Raji (cell line): ENCODE measurements around the gene C11orf42.
A peak's percentile ranks its signal among the peaks of the same experiment; 100 is the strongest.

Experiments used
- POLR2A ChIP-seq: IDR thresholded peaks from 2 replicates; pipeline ENCODE4 v1.6.1; 2011; ENCODE audit warnings: low read depth, low read length, control low read depth; ENCODE audit not compliant: insufficient read depth

C11orf42 gene

DNA sequence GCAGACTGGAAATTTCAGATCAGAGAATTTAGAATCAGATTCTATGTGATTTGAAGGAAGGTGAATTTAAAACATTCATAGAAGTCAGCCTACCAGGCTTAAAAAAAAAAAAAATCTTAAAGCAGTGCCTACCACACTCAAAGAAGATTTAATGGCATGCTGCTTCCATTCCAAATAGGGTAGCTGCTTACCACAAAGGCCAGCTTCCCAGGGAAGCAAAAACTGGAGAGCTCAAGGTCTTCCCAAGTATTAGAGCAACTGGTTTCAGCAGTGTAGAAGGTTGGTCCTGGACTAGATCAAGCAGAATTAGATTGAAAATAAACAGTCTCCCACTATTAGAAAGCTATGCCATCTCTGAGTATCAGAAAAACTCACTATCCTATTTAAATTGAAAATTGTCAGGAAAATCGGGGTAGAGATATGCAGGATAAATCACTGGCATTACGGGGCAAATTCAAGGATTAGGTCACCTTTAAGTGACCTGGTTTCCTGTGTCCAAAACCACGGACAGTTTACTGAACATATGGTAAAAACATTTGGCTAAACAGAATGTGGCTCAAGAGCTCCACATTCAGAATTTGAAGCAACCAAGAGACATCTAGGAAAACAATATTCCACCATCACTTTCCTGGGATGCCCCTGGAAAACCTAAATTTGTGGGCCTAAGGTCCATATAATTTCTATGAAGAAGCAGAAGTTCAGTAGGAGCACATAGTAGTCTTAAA lies 1.3 kb downstream of the C11orf42 start:
- no peak for TF ChIP-seq POLR2A

DNA sequence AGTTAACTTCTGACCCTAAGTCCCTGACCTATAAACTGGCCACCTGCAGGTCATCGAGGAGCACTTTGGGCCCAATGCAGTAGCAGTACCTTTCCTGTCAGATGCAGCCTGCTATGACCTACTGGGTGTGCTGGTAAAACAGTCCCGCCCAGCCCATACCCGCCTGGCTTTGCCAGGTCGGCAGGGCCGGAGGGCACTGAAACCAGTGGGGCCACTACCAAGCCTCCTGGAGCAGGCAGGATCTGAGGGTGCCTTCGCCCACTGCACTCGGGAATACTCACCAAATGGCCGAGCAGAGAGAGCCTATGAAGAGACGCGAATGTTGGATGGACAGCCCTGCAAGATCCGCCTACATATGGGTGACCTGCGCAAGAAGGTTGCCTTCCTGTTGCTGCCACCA lies 4.4 kb downstream of the C11orf42 start:
- TF ChIP-seq POLR2A: no peak

DNA sequence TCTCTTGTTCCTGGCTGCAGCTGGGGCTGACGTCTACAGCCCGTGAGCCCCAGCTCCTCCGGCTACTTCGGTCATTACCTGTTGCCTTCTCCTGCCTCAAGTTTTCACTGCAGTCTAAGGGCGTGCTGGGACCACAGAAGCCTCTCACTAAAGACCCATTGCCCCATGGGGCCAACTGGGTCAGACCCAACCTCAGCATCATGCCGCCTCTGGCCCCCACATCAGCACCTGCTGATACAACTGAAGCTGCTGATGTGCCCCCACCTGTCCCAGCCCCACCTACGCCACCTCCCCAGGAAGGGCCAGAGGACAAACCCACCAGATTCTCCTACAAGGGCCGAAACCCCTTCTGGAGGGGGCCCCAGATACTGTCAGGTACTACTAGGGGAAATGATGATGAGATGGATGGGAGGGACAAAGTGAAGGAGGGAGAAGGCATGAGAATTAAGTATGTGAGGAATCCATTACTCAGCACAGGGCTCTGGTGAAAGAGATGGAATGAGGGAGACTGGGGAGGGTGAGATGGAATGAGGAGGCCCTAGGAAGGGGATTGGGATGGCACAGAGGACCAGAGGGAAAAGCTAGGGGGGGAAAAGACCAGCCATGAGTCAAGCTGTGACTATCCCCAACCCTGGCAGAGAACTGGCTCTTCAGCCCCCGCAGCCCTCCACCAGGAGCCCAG lies 5.1 kb downstream of the C11orf42 start:
- TF ChIP-seq POLR2A: no peak

DNA sequence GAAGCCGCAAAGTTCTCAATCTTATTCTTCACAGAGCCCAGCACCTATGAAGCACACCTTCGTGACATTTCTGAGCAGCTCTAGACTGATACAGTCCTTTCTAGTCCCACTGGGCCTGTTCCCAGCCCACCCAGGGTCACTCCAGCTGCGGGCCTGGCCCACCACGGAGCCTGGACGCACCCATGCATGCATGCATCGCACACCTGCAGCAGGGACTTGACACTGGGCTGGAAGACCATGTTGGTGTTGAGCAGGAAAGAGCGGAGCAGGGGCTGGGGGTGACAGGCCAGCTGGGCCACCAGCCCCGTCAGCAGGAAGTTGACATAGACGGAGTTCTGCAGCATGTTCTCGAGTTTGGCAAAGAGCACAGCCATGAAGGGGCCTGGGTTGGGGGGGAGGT lies 9.2 kb downstream of the C11orf42 start:
- no peak for TF ChIP-seq POLR2A

DNA sequence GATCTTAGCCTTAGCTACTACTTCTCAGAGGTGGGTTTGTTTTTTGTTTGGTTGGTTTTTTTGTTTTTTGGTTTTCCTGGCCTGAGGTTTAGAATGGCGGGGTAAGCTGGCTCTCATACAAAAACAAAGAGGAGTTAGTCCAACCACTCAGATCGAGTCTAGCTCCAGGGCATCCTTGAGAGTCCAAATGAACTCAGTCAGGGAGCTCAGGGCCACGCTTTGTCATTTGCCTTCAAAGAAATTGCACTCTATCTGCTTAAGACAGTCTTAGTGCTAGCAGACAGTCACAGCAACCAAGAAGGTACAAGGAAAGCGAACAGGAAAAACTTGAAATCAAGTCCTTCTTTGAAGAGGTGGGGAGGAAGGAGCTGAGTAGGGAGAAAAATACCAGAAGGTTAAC lies 11.1 kb downstream of the C11orf42 start:
- no peak for TF ChIP-seq POLR2A

DNA sequence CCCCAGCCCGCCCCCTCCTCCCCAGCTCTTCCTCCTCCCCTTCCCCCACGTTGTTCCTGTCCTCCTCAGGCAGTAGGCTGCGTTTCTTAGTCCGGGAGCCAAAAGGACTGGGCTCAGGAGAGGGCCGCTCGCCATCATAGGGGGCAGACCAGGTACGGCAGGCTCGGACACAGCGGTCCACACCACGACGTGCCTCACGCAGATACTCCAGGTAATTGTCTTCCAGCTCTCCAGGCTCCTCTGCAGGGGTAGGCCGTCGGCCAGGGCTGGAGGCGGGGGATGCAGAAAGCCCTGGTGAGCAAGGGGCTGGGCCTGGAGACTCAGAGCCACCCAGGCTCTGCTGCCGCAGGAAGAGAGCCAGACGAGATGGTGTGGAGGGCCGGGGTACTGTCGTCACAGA lies 12.4 kb downstream of the C11orf42 start:
- TF ChIP-seq POLR2A: no peak

DNA sequence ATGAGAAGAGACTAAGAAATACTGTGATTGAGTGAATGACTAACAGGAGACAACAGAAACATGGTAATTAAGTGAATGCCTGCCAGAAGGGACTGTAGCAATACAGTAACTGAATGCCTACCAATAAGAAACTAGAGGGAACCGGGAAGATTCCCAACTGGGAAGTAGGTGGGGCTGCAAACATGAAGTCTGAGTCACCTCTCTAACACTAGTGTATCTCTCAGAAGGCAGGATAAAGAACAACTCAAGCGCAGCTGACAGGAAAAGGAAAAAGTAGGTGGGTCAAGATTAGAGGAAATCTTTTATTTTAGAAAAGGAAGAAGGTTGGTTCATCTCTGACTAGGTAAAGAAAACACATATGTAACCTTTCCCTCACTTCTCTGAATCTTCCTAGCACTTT lies 14.0 kb downstream of the C11orf42 start:
- no peak for TF ChIP-seq POLR2A

DNA sequence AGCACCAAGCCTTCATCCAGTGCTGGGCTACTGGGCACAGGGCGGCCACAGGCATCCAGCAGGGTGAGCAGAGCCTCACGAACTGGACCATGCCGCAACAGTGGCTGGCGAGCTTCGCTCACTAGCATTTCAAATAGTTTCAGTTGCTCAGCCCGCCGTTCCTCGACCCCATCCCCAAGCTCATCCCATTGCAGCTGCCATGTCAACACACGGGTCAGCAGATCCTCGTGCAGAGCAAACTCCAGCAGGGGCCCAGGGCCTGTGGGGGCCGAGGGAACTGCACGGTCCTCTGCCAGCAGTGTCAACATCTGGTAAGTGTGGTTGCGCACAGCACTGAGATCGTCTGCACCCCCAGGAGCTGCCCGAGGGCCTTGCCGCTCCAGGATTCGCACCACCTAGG lies 18.5 kb downstream of the C11orf42 start:
- TF ChIP-seq POLR2A: no peak

DNA sequence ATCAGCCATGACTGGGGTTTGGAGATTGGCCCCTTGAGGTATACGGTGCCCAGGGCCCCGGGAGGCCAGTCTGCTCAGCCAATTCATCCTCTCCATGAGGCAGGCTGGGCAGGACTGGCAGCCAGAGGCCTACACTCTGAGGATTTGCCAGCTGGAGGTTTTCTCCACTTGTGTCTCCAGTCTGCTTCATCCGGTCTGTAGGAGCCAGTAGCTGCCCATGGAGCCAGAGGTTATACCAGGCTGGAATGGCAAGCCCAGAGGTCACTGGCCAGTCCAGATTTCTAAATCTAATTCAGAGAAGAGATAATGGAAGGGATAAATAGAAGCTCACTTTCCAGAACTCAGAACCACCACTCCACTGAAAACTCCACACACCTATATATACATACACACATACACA lies 19.1 kb downstream of the C11orf42 start:
- TF ChIP-seq POLR2A: no peak

DNA sequence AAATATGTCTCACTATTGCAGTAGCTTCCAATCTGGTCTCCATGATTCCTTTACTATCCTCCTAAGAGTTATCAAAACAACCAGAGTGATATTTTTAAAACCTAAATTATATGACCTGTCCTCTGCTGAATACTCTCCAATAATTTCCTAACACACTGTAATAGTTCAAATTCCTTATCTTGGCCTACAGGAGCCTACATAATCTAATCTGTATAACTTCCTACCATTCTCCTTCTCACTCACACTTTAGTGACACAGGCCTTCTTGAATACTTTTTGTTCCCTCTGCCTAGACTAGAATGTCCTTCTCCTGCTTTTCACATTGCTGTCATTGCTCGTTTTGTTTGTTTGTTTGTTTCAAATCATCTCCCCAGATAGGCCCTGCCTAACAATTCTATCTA lies 19.7 kb downstream of the C11orf42 start:
- TF ChIP-seq POLR2A: no peak

DNA sequence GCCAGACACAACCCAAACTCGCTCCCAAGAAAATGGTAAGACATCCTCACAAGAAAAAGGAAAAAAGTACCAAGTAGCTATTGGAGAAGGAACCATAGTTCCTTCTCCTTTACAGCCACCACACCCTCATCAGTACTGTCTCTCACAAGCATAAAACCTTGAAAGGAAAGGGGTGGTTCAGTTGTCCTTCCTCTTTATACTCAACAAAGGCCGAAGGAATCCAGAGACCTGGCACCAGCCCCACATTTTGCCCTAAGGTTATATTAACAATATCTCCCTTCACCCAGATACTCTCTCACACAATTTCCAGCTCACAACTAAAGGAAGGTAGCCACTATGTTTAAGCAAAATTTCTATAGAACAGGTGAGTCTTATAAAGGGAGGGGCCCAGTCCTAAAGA lies 20.5 kb downstream of the C11orf42 start:
- no peak for TF ChIP-seq POLR2A

DNA sequence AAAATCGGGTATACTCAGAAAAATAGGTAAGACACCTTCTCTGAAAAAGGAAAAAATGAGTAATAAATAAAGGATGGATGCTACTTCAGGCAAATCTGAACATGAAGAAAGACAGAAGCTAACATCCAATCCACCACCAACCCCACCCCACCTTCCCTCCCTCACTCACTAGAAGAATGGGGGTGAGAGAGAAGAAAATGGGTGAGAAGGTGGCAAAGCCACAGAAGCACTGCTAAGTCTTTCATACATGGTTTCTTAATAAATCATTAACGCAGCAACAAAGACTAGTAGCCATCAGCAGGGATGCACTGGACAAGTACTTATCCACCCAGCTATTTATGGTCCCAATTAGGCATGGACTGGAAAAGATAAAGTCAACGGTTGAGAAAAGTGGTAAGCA lies 23.2 kb downstream of the C11orf42 start:
- TF ChIP-seq POLR2A: no peak

DNA sequence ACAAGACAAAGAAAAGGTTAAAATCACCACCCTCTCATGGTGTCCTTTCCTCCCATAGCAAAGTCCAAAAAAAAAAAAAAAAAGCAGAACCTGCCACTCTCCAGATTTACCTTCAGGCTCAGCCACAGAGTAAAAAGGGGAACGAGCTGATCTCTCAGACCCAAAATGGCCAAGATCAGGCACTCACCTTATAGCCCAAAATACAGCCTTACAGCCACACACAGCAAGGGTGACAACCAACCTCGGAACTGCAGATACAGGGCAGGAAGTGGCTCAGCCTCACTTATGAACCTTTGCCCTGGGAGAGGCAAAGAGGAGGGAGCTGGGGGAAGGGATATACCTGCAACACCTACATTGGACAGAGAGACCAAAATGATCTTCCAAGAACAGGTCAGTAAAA lies 24.6 kb downstream of the C11orf42 start:
- TF ChIP-seq POLR2A: no peak

DNA sequence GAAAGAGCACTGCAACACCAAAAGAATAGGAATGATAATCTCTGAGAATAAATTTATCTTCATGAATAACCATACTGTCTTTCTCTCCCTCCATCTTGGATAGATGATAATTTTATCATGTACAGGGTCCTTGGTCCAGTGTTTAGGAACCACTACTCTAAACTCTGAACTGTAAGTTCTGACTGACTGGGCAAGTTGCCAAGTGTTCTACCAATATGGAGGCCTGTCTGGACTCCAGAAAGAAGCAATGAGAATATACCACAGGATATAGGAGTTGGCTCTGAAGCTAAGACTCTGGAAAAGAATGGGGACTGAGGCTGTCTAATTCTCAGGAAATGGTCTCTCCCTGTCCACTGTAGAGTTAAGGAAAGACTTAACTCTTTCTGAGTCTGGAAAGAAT lies 27.5 kb downstream of the C11orf42 start:
- TF ChIP-seq POLR2A: no peak

DNA sequence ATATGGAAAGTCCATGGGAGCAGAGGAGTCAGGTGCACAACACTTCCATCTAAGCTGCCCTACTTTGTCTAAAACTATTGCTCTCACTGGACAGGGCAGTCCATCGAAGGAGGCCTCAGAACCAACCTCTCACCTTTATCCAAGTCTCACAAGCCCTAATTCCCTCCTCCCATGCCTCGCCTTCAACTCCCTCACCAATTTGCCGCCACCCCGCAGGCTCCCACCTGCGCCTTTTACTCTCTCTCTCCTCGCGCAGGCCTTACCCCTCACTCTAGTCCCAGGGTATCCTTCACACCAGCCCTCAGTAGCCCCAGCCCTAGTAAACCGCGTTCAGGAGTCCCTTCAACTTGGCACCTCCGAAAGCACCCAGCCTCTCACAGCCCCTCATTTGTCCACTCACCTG lies 28.6 kb downstream of the C11orf42 start:
- no peak for TF ChIP-seq POLR2A

DNA sequence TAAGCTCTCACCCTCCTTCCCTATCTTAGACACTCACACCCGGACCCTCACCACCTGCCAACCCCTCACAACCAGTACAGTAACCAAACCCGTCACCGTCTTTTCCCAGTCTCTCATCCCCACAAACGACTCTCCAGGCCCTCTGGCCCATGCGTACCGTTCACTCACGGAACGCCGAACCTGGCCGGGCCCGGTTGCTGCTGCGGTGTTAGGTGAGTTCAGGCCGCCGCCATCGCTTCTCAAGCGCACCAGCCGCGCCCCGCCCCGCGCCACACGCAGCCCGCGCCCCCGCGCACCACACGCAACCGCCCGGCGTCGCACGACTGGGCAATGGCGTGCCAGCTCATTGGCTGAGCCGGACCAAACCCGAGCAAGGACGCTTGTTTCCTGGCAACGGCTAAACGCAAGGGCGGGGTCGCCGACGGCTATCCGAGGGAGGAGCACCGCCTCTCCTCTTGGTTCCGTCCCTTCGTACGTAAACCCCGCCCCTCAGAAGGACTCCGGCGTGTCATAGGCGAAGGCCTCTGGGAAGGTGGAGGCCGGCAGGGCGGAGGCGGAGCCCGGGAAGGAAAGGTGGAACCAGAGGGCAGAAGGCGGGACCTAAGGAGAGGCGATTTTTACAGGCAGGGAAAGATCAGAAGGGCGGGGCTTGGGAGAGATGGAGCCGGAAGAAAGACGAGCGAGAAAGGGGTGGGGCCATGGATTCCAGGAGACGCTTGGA lies 29.2 kb downstream of the C11orf42 start, which contains the start of gene FHIP1B:
Gene FHIP1B, minus strand, starts transcription at position 250 of the 721 bp plus-strand sequence. CDS start 10,120 bp downstream, outside the sequence.
- peak; percentile 76 for TF ChIP-seq POLR2A

DNA sequence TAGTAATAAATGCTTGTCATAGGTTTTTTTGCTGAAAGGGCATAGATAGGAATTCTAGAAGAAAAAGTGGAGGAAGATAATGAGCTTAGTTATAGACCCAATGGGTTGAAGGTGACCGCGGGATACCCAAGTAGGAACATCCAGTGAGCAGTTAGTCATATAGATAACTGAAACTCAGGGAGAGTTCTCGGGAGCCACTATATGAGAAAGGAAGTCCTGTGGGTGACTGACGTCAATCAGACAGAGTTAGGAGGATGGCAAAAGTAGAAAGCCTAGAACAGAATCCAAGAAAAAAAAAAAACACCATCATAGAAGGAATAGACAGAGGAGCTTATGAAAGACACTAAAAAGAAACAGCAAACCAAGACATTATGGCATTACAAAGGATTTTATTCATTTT lies 31.9 kb downstream of the C11orf42 start:
- TF ChIP-seq POLR2A: no peak
